GM18907 (cell line): ENCODE results near the gene PROSER3.
"Not testable (repeated sequence)": the region's sequence is repeated elsewhere in the genome, so short reads cannot be mapped to it uniquely, and the experiment has no call there.

ENCODE experiments used
- ATAC-seq: cut with Tn5 transposase; IDR thresholded peaks from one replicate; pipeline ENCODE4 v1.9.1; 2021; ENCODE audit warnings: mild to moderate bottlenecking, moderate library complexity; ENCODE audit not compliant: unreplicated experiment

PROSER3 gene

DNA sequence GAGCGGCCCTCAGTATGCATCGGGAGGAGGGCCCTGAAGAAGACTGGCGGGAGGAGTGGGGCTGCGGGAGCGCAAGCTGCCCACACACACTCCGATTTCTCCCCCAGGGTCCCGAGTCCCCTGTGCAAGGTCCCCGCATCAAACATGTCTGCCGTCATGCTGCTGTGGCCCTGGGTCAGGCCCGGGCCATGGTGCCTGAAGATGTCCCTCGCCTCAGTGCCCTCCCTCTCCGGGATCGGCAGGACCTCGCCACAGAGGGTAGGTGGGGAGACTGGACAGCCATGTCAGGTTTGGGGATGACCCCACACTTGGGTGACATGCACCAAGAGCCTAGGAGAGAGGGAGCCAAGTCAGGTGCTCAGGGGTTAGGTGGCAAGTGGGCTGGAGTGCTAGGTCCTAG is 35.5 kb upstream of the PROSER3 start:
- ATAC-seq: no peak

DNA sequence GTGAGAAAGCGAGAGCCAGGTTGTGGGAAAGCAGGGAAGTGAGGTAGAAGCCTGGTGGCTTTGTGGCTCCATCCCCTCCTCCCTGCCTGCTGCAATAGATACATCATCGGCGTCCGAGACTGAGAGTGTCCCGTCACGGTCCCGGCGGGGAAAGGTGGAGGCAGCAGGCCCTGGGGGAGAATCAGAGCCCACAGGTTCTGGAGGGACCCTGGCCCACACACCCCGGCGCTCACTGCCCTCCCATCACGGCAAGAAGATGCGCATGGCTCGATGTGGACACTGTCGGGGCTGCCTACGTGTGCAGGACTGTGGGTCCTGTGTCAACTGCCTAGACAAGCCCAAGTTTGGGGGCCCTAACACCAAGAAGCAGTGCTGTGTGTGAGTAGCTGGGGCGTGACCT is 35.1 kb upstream of the PROSER3 start:
- no peak for ATAC-seq

DNA sequence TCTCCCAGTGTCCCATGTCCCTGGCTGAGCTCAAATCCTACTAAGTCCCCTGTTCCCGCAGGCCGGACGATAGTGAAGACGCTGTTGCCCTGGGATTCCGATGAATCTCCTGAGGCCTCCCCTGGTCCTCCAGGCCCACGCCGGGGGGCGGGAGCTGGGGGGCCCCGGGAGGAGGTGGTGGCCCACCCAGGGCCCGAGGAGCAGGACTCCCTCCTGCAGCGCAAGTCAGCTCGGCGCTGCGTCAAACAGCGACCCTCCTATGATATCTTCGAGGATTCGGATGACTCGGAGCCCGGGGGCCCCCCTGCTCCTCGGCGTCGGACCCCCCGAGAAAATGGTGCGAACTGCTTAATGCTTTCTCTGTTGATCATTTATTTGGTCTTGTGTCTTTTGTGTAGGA is 34.3 kb upstream of the PROSER3 start:
- ATAC-seq: no peak

DNA sequence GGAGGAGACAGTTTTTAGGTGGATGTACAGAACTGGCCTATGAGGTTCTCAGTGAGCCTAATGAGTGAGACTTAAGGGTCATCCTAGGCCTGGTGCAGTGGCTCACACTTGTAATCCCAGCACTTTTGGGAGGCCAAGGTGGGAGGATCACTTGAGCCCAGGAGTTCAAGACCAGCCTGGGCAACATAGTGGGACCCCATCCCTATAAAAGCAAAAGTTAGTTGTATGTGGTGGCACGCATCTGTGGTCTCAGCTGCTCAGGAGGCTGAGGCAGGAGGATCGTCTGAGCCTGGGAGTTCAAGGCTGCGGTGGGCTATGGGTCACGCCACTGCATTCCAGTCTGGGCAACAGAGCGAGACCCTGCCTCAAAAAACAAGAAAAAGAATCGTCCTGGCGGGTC is 33.8 kb upstream of the PROSER3 start:
- not testable (repeated sequence) for ATAC-seq

DNA sequence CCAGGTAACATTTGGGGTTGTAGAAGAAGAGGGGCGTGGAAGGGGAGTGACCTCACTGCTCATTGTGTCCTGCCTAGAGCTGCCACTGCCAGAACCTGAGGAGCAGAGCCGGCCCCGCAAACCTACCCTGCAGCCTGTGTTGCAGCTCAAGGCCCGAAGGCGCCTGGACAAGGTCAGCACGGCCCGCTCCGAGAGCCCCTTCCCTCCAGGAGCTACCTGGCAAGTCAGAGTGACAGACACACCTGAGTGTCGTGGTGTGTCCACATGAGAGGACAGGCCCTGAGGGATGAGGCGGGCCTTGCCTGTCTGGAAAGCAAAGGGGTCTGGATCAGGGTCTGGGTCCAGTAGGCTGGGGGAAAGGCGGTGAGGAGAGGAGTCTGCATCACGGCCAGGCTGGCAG is 33.4 kb upstream of the PROSER3 start:
- ATAC-seq: no peak

DNA sequence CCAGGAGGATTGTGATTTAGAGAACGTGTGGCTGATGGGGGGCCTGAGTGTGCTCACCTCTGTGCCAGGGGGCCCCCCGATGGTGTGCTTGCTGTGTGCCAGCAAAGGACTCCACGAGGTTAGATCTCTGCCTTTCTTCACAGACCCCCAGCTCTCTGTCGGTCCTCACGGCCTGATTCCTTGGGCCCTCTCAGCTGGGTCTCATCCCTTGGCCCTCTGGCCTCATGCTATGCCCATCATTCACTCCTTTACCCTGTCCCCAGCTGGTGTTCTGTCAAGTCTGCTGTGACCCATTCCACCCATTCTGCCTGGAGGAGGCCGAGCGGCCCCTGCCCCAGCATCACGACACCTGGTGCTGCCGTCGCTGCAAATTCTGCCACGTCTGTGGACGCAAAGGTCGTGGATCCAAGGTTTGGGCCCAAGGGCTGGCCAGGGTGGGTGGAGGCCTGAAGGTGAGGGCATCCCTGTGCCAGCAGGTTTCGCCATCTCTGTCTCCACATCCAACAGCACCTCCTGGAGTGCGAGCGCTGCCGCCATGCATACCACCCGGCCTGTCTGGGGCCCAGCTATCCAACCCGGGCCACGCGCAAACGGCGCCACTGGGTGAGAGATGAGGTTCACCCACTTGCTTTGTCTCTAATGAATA is 32.6 kb upstream of the PROSER3 start:
- ATAC-seq: no peak

DNA sequence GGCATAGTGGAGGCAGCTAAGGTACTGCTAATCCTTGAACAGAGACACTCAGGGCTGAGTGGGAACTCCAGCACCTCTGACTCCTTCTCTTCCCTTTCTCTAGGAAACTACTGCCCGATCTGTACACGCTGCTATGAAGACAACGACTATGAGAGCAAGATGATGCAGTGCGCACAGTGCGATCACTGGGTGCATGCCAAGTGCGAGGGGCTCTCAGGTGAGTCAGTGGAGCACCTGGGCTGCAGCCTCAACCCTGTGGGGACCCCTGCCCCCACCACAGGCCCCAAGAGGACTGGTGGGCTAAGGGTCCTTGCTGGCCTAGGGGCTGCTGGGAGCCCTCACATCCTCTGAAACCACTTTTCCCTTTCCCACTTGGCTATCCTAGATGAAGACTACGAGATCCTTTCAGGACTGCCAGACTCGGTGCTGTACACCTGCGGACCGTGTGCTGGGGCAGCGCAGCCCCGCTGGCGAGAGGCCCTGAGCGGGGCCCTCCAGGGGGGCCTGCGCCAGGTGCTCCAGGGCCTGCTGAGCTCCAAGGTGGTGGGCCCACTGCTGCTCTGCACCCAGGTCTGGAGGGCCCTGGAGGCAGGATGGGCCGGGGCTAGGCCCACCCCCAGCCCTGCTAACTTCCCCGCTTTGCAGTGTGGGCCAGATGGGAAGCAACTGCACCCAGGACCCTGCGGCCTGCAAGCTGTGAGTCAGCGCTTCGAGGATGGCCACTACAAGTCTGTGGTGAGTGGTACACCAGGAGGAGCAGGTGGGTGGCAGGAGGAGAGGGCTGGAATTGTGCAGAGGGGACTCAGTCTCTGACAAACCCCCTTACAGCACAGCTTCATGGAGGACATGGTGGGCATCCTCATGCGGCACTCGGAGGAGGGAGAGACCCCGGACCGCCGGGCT is 30.7 kb upstream of the PROSER3 start:
- no peak for ATAC-seq

DNA sequence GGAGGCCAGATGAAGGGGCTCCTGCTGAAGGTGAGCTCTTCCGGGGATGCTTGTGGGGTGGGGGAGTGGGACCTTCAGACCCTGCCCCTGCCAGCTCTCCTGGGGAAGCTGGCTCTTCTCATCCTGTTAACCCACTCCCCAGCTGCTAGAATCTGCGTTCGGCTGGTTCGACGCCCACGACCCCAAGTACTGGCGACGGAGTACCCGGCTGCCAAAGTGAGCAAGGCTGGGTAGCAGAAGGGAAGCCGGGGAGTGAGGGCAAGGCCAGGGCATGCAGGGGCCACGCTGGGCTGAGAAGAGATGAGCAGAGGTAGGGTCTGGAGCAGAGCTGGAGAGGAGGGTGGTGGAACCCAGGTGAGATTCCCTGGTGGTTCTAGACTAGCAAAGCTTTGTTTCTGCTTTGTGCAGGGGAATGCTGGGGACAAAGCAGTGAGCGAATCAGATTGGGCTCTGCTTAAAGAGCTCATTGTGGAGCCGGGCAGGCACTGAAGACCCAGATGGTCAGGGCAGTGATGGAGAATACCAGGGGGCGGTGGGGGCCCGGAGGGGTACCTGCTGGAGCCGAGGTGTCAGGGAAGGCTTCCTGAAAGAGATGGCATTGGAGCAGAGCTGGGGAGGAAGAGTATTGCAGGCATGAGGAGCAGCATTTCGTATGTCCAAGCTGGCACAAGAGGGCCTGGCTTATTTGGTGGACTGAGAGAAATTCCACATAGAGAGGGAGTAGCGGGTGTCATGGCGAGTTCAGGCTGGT is 29.8 kb upstream of the PROSER3 start:
- ATAC-seq: no peak

DNA sequence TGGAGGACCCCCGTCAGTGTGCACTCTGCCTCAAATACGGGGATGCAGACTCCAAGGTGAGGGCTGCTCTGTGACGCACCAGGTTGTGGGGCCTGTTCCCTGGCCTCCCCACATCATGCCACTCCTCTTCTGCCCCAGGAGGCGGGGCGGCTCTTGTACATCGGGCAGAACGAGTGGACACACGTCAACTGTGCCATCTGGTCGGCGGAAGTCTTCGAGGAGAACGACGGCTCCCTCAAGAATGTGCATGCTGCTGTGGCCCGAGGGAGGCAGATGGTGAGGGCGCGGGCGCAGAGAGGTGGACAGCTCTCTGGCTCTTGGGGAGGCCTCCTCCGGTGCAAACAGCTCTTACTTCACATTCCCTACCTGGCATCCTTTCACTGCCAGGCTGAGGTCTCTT is 29.0 kb upstream of the PROSER3 start:
- ATAC-seq: no peak

DNA sequence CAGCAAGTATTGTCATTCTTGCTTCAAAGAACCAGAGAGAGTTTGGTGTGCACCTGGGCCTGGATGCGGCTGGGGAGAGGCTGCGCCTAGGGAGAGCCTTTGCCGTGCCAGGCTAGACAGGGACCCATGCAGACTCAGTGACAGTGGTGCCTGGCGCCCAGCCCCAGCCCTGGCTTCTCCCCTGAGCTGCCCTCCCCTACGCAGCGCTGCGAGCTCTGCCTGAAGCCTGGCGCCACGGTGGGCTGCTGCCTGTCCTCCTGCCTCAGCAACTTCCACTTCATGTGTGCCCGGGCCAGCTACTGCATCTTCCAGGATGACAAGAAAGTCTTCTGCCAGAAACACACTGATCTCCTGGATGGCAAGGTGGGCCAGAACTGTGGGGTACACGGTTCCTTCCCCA is 28.2 kb upstream of the PROSER3 start:
- no peak for ATAC-seq

DNA sequence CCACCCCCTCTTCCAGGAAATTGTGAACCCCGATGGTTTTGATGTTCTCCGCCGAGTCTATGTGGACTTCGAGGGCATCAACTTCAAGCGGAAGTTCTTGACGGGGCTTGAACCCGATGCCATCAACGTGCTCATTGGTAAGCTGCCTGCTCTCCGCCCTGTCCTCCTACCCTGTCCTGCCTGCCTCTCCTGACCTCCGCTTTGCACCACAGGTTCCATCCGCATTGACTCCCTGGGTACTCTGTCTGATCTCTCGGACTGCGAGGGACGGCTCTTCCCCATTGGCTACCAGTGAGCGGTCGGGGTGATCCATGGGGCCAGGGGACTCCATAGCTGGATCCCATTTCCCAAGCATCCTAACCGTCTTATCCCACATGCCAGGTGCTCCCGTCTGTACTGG is 27.6 kb upstream of the PROSER3 start:
- ATAC-seq: no peak

DNA sequence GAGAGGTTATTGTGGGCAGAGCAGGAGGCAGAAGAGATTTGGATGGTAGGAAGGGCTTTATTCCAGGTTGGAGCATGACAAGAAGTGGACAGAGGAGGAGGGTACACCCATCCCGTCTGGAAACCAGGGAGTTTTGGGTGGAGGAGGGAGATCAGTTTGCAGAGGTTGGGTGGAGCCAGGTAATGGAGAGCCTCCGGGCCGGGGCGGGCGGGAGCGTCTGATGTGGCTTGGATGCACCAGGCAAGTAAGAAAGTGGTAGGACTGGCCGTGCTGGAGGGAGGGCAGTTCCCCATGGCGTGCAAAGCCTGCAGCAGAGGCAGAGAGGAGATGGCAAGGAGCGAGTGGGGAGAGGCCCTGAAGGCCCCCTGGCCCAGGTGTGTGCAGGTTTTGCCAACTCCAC is 26.6 kb upstream of the PROSER3 start:
- no peak for ATAC-seq

DNA sequence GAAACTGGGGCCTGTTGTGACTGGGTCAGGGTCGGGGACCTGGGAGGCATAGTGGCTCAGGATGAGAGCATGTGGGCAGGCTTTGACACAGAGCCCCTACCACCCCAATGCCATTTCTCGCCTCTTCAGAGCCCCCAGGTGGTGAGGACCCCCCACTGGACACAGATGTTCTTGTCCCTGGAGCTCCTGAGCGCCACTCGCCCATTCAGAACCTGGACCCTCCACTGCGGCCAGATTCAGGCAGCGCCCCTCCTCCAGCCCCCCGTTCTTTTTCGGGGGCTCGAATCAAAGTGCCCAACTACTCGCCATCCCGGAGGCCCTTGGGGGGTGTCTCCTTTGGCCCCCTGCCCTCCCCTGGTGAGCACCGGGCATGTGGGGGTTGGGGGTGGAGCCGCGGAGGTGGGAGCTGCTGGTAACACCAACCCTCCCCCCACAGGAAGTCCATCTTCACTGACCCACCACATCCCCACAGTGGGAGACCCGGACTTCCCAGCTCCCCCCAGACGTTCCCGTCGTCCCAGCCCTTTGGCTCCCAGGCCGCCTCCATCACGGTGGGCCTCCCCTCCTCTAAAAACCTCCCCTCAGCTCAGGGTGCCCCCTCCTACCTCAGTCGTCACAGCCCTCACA is 26.1 kb upstream of the PROSER3 start:
- ATAC-seq: no peak

DNA sequence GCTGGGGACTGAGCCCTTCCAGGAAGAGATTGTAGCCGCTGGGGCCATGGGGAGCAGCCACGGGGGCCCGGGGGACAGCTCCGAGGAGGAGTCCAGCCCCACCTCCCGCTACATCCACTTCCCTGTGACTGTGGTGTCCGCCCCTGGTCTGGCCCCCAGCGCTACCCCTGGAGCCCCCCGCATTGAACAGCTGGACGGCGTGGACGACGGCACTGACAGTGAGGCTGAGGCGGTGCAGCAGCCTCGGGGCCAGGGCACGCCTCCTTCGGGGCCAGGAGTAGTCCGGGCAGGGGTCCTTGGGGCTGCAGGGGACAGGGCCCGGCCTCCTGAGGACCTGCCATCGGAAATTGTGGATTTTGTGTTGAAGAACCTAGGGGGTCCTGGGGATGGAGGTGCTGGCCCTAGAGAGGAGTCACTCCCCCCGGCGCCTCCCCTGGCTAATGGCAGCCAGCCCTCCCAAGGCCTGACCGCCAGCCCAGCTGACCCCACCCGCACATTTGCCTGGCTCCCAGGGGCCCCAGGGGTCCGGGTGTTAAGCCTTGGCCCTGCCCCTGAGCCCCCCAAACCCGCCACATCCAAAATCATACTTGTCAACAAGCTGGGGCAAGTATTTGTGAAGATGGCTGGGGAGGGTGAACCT is 25.3 kb upstream of the PROSER3 start:
- no peak for ATAC-seq

DNA sequence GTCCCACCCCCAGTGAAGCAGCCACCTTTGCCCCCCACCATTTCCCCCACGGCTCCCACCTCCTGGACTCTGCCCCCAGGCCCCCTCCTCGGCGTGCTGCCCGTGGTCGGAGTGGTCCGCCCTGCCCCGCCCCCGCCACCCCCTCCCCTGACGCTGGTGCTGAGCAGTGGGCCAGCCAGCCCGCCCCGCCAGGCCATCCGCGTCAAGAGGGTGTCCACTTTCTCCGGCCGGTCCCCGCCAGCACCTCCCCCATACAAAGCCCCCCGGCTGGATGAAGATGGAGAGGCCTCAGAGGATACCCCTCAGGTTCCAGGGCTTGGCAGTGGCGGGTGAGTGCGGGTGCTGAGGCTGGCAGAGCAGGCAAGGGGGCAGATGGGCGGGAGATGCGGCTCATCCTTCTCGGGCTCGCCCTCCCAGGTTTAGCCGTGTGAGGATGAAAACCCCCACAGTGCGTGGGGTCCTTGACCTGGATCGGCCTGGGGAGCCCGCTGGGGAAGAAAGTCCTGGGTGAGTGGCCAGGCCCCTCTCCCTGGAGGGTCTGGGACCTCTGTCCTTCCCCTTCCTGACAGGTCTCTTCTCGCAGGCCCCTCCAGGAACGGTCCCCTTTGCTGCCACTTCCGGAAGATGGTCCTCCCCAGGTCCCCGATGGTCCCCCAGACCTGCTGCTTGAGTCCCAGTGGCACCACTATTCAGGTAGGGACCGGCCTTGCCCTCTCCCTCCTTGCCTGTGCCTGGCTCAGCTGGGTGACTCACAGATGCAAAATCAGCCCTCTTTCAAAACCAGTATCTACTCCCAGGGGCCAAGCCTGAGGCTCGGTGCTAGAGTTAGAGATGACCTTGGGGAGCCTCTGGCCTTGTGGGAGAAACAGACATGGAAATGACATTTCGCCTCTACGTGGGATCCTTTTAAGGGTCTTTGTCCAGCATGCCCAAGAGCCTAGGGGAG is 24.5 kb upstream of the PROSER3 start:
- ATAC-seq: no peak

DNA sequence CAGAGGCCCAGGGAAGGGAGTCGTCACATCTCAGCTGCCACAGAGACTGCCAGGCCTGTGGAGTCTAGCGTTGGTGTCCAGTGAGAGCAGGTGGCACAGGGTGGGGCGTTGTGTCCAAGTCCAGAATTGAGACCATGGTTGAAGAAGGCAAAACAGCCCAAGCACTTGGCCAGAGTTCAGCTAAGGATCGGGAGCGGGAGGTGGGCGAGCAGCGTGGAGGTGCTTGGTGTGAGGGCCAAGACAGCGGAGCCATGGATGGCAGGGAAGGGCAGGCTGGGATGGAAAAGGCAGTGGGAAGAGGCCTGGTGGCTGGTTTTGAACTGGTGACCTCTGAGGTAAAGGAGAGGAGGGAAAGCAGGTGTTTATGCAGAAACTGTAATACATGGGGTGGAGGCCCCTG is 23.7 kb upstream of the PROSER3 start:
- no peak for ATAC-seq

DNA sequence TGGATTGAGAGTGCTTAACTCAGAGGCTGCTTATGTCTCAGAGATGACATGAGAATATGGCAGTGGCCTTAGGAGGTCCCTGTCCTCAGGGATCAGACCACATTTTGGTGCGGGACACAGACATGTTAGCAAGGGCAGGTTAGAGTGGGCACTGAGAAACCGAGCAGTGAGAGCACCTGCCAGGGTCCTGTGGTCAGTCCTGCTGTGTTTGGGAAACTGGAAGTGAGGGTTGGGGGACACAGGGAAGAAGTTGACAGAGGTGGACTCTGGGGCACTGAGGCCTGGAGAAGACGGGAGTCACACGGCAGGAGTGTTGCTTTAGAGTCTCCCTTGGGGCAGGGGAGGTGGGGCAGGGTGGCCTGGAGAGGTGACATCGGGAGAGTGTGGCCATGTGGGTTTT is 23.1 kb upstream of the PROSER3 start:
- no peak for ATAC-seq

DNA sequence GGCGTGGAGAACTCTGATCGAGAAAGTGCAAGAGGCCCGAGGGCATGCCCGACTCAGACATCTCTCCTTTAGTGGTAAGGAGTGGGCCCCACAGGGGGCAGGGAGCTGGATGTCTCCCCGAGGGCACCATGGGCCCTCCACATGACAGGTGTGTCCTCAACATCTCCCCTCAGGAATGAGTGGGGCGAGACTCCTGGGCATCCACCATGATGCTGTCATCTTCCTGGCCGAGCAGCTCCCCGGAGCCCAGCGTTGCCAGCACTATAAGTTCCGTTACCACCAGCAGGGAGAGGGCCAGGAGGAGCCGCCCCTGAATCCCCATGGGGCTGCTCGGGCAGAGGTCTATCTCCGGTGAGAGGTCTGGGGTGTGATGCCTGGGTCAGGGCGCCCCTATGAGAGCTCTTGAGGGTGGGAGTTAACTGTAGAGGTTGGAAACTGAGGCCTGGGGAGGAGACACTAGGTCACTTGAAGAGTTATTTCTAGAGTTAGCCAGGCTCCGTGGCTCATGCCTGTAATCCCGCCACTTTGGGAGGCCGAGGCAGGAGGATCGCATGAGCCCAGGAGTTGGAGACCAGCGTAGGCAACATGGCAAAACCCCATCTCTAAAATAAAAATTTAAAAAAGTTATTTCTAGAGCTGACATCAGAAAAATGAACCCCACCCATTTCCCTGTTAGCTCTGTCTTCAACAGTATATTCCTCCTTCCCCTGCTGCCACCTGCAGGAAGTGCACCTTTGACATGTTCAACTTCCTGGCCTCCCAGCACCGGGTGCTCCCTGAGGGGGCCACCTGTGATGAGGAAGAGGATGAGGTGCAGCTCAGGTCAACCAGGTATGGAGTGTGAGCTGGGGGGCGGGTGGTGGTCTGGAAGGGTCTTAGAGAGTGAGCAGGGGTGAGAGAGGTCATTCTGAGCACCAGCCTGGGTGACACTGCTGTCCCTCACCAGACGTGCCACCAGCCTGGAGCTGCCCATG is 20.8 kb upstream of the PROSER3 start:
- no peak for ATAC-seq
